Transverse colon (tissue), 4 donors: ENCODE data around the gene TAF1A. TPM values are rescaled to one million over a fixed set of nuclear protein-coding genes. Genes with fewer than 3 reads are reported as not detected.

Experiments used
- DNase-seq: peaks from one replicate; pipeline ENCODE4 v3.0.0-alpha.2; 2019
- H3K27ac ChIP-seq, 4 donors: fragments of 200-600 bp; sonication (generic); 2 replicates each; pipeline ENCODE4 v1.5.1; 2016 to 2018; ENCODE audit warnings: inconsistent platforms in 4 of 4
- H3K27me3 ChIP-seq: fragments of 200-600 bp; sonication (generic); 2 replicates; pipeline ENCODE4 v1.5.1; 2017; ENCODE audit warnings: inconsistent platforms
- H3K36me3 ChIP-seq, 4 donors: fragments of 200-600 bp; sonication (generic); 2 replicates each; pipeline ENCODE4 v1.5.1; 2017 to 2019; ENCODE audit warnings: inconsistent platforms in 4 of 4
- H3K4me1 ChIP-seq, 4 donors: fragments of 200-600 bp; sonication (generic); 2 replicates each; pipeline ENCODE4 v1.5.1; 2017 to 2020; ENCODE audit warnings: inconsistent platforms in 4 of 4
- H3K4me3 ChIP-seq, 4 donors: fragments of 200-600 bp; sonication (generic); 1 replicate in 1 of 4; 2 replicates in 3 of 4; pipeline versions ENCODE4 v1.5.1 to v1.6.1; 2017 to 2019; ENCODE audit warnings: inconsistent platforms in 4 of 4
- H3K9me3 ChIP-seq, 2 donors: fragments of 200-600 bp; sonication (generic); 2 replicates each; pipeline ENCODE4 v1.5.1; 2017 to 2019; ENCODE audit warnings: inconsistent platforms in 2 of 2
- CTCF ChIP-seq, 5 experiments: fragments of 200-600 bp in 3 of 5; fragments of 450-650 bp in 2 of 5; sonication (generic) in 3 of 5; IDR thresholded peaks; 1 replicate in 2 of 5; 2 replicates in 3 of 5; pipeline ENCODE4 v1.5.1; 2016 to 2017; ENCODE audit warnings: antibody characterized with exemption in 5 of 5, inconsistent platforms in 3 of 5, mild to moderate bottlenecking in 2 of 5, moderate library complexity in 1 of 5
- EP300 ChIP-seq: sonication (generic); formaldehyde crosslinking; IDR thresholded peaks from one replicate; pipeline ENCODE4 v1.6.1; 2017; ENCODE audit warnings: antibody characterized with exemption, low read depth
- POLR2A ChIP-seq: fragments of 450-650 bp; IDR thresholded peaks from one replicate; pipeline ENCODE4 v1.6.1; 2016; ENCODE audit warnings: antibody characterized with exemption, mild to moderate bottlenecking, moderate library complexity
- POLR2AphosphoS5 ChIP-seq, 3 donors: sonication (generic); formaldehyde crosslinking; IDR thresholded peaks; one replicate each; pipeline ENCODE4 v1.6.1; 2016; ENCODE audit warnings: antibody characterized with exemption in 3 of 3
- WGBS, 2 donors: methylation state at CpG; one replicate each; pipeline ENCODE4 v1.1.5; 2018; ENCODE audit warnings: low coverage in 1 of 2; 5-methylcytosine and 5-hydroxymethylcytosine counted together
- in situ Hi-C, 4 donors: fragments of 200-750 bp; cut with MboI; loops; one replicate each; pipeline versions ENCODE4 v1.15.0 to v1.15.1; 2017; ENCODE audit warnings: low sequenced_read_pairs in 3 of 4, low pct_ligation_motif_present in 1 of 4, low pct_unique_long_range_greater_than_20kb in 1 of 4
- intact Hi-C: fragments of 100-400 bp; cut with DNase I; formaldehyde crosslinking; loops from one replicate; pipeline ENCODE4 v1.15.1; 2023; ENCODE audit warnings: low total_unique reads
- total RNA-seq, 4 donors: library from RNA; depleted of rRNA; stranded (reverse); fragments of >200 nt; gene quantifications; one replicate each; pipeline ENCODE4 v1.1.0, GENCODE V29; 2016

Gene TAF1A
- total RNA-seq, 4 donors from 2014 or later = 2.2 to 10.1 (median 4.1) TPM

GRCh38 chr1:222535455-222535854 lies 54.3 kb downstream of the TAF1A start:
- in situ Hi-C loops = no loop called here
- Histone ChIP-seq H3K27ac (no peak overlapping the region), H3K36me3 (no peaks in the 10 kb centered on the region), H3K4me1 (no peaks in the 10 kb centered on the region), H3K27me3 (no peaks in the 10 kb centered on the region), H3K9me3 (no peaks in the 10 kb centered on the region), H3K4me3 (no peak overlapping the region)
- intact Hi-C loops = no loop called here
- 81 to 84% methylated on average over 5 of the region's 5 CpGs for WGBS, 2 donors
- TF ChIP-seq EP300 = no peak
- TF ChIP-seq CTCF (IDR thresholded peaks at IDR 0.05) = no peak
- TF ChIP-seq POLR2AphosphoS5 (IDR thresholded peaks at IDR 0.05) = no peak
- no peak for TF ChIP-seq POLR2A
- no peak for DNase-seq

DNA sequence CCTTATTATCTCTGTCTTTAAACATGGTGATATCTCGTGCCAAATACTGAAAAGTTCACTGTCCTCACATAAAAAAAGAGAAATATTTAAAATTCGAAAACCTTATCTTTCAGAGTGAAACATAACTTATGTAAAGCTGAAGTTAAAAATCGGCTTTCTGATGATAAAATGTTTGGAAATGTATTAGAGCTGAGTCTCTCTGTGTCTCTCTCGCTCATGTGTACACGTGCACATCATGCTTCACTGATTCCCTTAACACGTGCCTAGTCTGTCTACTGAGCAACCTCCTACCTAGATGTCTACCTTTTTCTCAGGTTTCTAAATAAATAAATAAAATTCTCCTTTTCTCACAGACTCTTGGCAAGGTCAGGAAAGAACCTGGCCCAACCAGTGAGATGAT lies 58.9 kb downstream of the TAF1A start:
- H3K27ac ChIP-seq = no peak overlapping the region
- in situ Hi-C loops = no loop called here
- H3K9me3 ChIP-seq = no peaks in the 10 kb centered on the region
- WGBS, 2 donors = 72 to 73% methylated on average over 6 of the region's 6 CpGs
- no peaks in the 10 kb centered on the region for H3K27me3 ChIP-seq
- no peak for DNase-seq
- TF ChIP-seq POLR2A (no peak), POLR2AphosphoS5 (IDR thresholded peaks at IDR 0.05) (no peak), CTCF (IDR thresholded peaks at IDR 0.05) (no peak), EP300 (no peak)
- no peaks in the 10 kb centered on the region for H3K4me1 ChIP-seq
- intact Hi-C loops = no loop called here
- H3K36me3 ChIP-seq = no peaks in the 10 kb centered on the region
- H3K4me3 ChIP-seq = no peak overlapping the region

DNA sequence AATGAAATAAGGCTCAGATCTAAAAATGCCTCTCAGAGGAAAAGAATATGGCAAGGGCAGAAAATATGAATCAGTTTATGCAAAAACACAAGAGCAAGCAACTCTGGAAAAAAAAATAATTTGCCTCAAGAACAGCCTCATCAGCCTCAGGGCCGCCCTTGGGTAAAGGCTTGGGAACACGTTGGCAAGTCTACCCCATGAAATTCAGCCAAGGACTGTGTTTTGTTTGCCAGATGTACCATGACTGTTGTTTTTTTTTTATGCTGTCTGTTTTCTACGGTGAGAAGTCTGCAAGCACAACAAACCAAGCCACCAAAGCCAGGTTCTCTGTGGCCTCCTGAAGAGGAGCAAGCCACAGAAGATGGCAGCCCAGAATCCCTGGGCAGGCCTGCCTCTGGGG lies 59.8 kb downstream of the TAF1A start:
- Histone ChIP-seq H3K9me3 (no peaks in the 10 kb centered on the region), H3K27ac (no peak overlapping the region), H3K36me3 (no peaks in the 10 kb centered on the region), H3K4me1 (no peaks in the 10 kb centered on the region), H3K4me3 (no peak overlapping the region), H3K27me3 (no peaks in the 10 kb centered on the region)
- in situ Hi-C loops (no loop called here), intact Hi-C loops (no loop called here)
- no peak for DNase-seq
- WGBS, 2 donors = 73 to 80% methylated on average over 2 to 3 of the region's 3 CpGs
- no peak for TF ChIP-seq POLR2A
- TF ChIP-seq POLR2AphosphoS5 (IDR thresholded peaks at IDR 0.05) = no peak
- no peak for TF ChIP-seq EP300
- TF ChIP-seq CTCF (IDR thresholded peaks at IDR 0.05) = no peak

DNA sequence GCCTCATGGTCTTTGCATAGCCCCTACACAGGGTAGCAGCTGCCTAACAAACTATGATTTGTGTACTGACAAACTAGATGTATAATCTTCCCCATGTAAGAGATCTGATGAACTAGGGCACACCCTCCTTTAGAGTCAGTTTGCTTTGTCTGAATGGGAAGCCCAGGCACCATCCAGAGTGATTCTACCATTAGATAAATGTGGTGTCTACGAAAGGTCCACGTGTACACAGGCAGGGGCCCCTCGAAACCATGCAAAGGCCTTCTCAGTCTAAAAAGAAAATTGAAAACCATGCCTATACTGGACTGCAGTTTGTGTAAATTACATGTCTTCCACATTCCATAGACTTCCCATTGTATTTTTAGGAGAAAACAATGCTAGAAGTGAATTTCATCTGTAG lies 60.6 kb downstream of the TAF1A start:
- intact Hi-C loops = no loop called here
- WGBS, 2 donors = 60 to 86% methylated on average over 1 to 3 of the region's 3 CpGs

More for the DNA sequence above, 60.6 kb downstream of the TAF1A start:
- TF ChIP-seq CTCF (IDR thresholded peaks at IDR 0.05) = no peak
- no peak for TF ChIP-seq POLR2A
- TF ChIP-seq EP300 = no peak
- TF ChIP-seq POLR2AphosphoS5 (IDR thresholded peaks at IDR 0.05) = no peak
- in situ Hi-C loops = no loop called here
- DNase-seq = no peak
- Histone ChIP-seq H3K27ac (no peak overlapping the region), H3K4me3 (no peak overlapping the region), H3K4me1 (no peaks in the 10 kb centered on the region), H3K27me3 (no peaks in the 10 kb centered on the region), H3K36me3 (no peaks in the 10 kb centered on the region), H3K9me3 (no peaks in the 10 kb centered on the region)
